Fibroblast of pulmonary artery (primary cell): ENCODE data around the gene UBR7.

Experiments
- DNase-seq: peaks from one replicate; pipeline ENCODE4 v3.0.0-alpha.2; 2010; ENCODE audit warnings: low read depth
- H3K4me3 ChIP-seq: replicated peaks from 2 replicates; pipeline ENCODE4 v1.5.1; 2011; ENCODE audit warnings: low read depth, mild to moderate bottlenecking, control low read depth, low read length, moderate library complexity
- CTCF ChIP-seq: IDR thresholded peaks from 2 replicates; pipeline ENCODE4 v1.5.1; 2011; ENCODE audit warnings: mild to moderate bottlenecking, control low read depth, low read length, inconsistent platforms; ENCODE audit errors: missing control alignments

UBR7 gene

GRCh38 chr14:93186466-93186865, 20.6 kb upstream of the UBR7 start:
- DNase-seq, result no peak
- no peak overlapping the region for H3K4me3 ChIP-seq
- no peak for TF ChIP-seq CTCF

- DNase-seq, result no peak
- TF ChIP-seq CTCF, result no peak
- no peak overlapping the region for H3K4me3 ChIP-seq
Observed at GRCh38 chr14:93186956-93187355, 20.1 kb upstream of the UBR7 start.

GRCh38 chr14:93195316-93195999, 11.6 kb upstream of the UBR7 start:
- no peak for DNase-seq
- no peak for TF ChIP-seq CTCF
- no peak overlapping the region for H3K4me3 ChIP-seq

- no peak for TF ChIP-seq CTCF
- DNase-seq, result no peak
- no peak overlapping the region for H3K4me3 ChIP-seq
Observed at GRCh38 chr14:93199031-93199430, 8.0 kb upstream of the UBR7 start.

- TF ChIP-seq CTCF, result no peak
- H3K4me3 ChIP-seq, result no peak overlapping the region
- DNase-seq, result no peak
Observed at GRCh38 chr14:93200553-93200952, 6.5 kb upstream of the UBR7 start.

GRCh38 chr14:93201155-93201704, 5.8 kb upstream of the UBR7 start:
- H3K4me3 ChIP-seq, result no peak overlapping the region
- DNase-seq, result no peak
- no peak for TF ChIP-seq CTCF
